Osteoblast (primary cell): ENCODE measurements around the gene UBE2F. TPM values are rescaled to one million over a fixed set of nuclear protein-coding genes. Genes with fewer than 3 reads are reported as not detected.

ENCODE experiments used
- DNase-seq: peaks from one replicate; pipeline ENCODE4 v3.0.0; 2011; ENCODE audit warnings: low spot score, mixed read lengths; ENCODE audit not compliant: insufficient read length; ENCODE audit errors: missing footprints
- H2AFZ ChIP-seq: 2 replicates; pipeline ENCODE4 v1.6.0; 2011; ENCODE audit warnings: mild to moderate bottlenecking, low read length
- H3K27ac ChIP-seq: 2 replicates; pipeline ENCODE4 v1.5.1; 2011; ENCODE audit warnings: mild to moderate bottlenecking, low read depth, low read length, moderate library complexity
- H3K27me3 ChIP-seq: 2 replicates; pipeline ENCODE4 v1.6.0; 2012; ENCODE audit warnings: mild to moderate bottlenecking, control low read depth, inconsistent platforms, low read length, moderate library complexity; ENCODE audit not compliant: insufficient read depth
- H3K36me3 ChIP-seq: 2 replicates; pipeline ENCODE4 v1.5.1; 2011; ENCODE audit warnings: mild to moderate bottlenecking, low read length, control low read depth, moderate library complexity; ENCODE audit not compliant: insufficient read depth
- H3K4me1 ChIP-seq: 2 replicates; pipeline ENCODE4 v1.5.1; 2011; ENCODE audit warnings: mild to moderate bottlenecking, low read length, control low read depth, moderate library complexity; ENCODE audit not compliant: insufficient read depth
- H3K4me2 ChIP-seq: 2 replicates; pipeline ENCODE4 v1.6.0; 2011; ENCODE audit warnings: mild to moderate bottlenecking, low read length; ENCODE audit not compliant: insufficient read depth
- H3K4me3 ChIP-seq: fragments of 200-600 bp; sonication (generic); 3 replicates; pipeline ENCODE4 v1.5.1; 2012; ENCODE audit warnings: mild to moderate bottlenecking, low read length, inconsistent platforms; ENCODE audit not compliant: insufficient read depth
- H3K79me2 ChIP-seq: 2 replicates; pipeline ENCODE4 v1.6.0; 2012; ENCODE audit warnings: mild to moderate bottlenecking, low read length, control low read depth, inconsistent platforms; ENCODE audit not compliant: insufficient read depth
- H3K9me3 ChIP-seq: 2 replicates; pipeline ENCODE4 v1.5.1; 2011; ENCODE audit warnings: low read depth, low read length, control low read depth
- H4K20me1 ChIP-seq: 2 replicates; pipeline ENCODE4 v1.6.0; 2012; ENCODE audit warnings: mild to moderate bottlenecking, low read length, control low read depth; ENCODE audit not compliant: insufficient read depth
- CTCF ChIP-seq: IDR thresholded peaks from 2 replicates; pipeline ENCODE4 v1.5.1; 2011; ENCODE audit warnings: mild to moderate bottlenecking, low read depth, low read length, moderate library complexity; ENCODE audit errors: extremely low read depth
- total RNA-seq: library from RNA; depleted of rRNA; stranded (reverse); fragments of >200 nt; gene quantifications from 2 replicates; pipeline ENCODE4 v1.2.3, GENCODE V29; 2012

Gene UBE2F
- total RNA-seq, 1 donor: 39.8 TPM

- Histone ChIP-seq H3K4me2 (no peak overlapping the region), H3K27ac (no peak overlapping the region), H4K20me1 (peaks cover 60% of the 10 kb centered on the region), H3K36me3 (peaks cover 18% of the 10 kb centered on the region), H3K79me2 (peaks cover 85% of the 10 kb centered on the region), H2AFZ (no peak overlapping the region), H3K9me3 (no peaks in the 10 kb centered on the region), H3K27me3 (no peaks in the 10 kb centered on the region), H3K4me3 (no peak overlapping the region), H3K4me1 (peaks cover 3% of the 10 kb centered on the region)
- DNase-seq: no peak
- no peak for TF ChIP-seq CTCF
These were observed 10.6 kb downstream of the UBE2F start for GRCh38 chr2:237977380-237977779.

- peaks cover 83% of the 10 kb centered on the region for H3K79me2 ChIP-seq
- H4K20me1 ChIP-seq: peaks cover 61% of the 10 kb centered on the region
- H3K4me1 ChIP-seq: peaks cover 3% of the 10 kb centered on the region
- no peak overlapping the region for H3K4me3 ChIP-seq
- H3K27ac ChIP-seq: no peak overlapping the region
- peaks cover 18% of the 10 kb centered on the region for H3K36me3 ChIP-seq
- no peak overlapping the region for H3K4me2 ChIP-seq
- H3K9me3 ChIP-seq: no peaks in the 10 kb centered on the region
- no peak overlapping the region for H2AFZ ChIP-seq
- H3K27me3 ChIP-seq: no peaks in the 10 kb centered on the region
- TF ChIP-seq CTCF: no peak
- DNase-seq: no peak
These were observed 11.4 kb downstream of the UBE2F start for GRCh38 chr2:237978058-237978712.

- Histone ChIP-seq H3K27ac (no peak overlapping the region), H3K4me3 (no peak overlapping the region), H3K4me1 (peaks cover 3% of the 10 kb centered on the region), H3K36me3 (peaks cover 18% of the 10 kb centered on the region), H4K20me1 (peaks cover 71% of the 10 kb centered on the region), H3K79me2 (peaks cover 90% of the 10 kb centered on the region), H3K4me2 (no peak overlapping the region), H3K9me3 (no peaks in the 10 kb centered on the region), H3K27me3 (no peaks in the 10 kb centered on the region), H2AFZ (no peak overlapping the region)
- DNase-seq: no peak
- no peak for TF ChIP-seq CTCF
These were observed 12.5 kb downstream of the UBE2F start for GRCh38 chr2:237979331-237979730.

- Histone ChIP-seq H3K27ac (no peak overlapping the region), H3K4me3 (no peak overlapping the region), H3K27me3 (no peaks in the 10 kb centered on the region), H2AFZ (no peak overlapping the region), H3K4me1 (peaks cover 3% of the 10 kb centered on the region), H3K4me2 (no peak overlapping the region), H3K79me2 (peaks cover 94% of the 10 kb centered on the region), H4K20me1 (peaks cover 74% of the 10 kb centered on the region), H3K9me3 (no peaks in the 10 kb centered on the region), H3K36me3 (peaks cover 16% of the 10 kb centered on the region)
- DNase-seq: no peak
- TF ChIP-seq CTCF: no peak
These were observed 13.3 kb downstream of the UBE2F start for GRCh38 chr2:237980087-237980486.
